ELR (cell line): ENCODE measurements around the gene RTN4RL2.
A peak's percentile ranks its signal among the peaks of the same experiment; 100 is the strongest.

Experiments
- DNase-seq: peaks from one replicate; pipeline ENCODE4 v3.0.0-alpha.2; 2015; ENCODE audit warnings: low read depth

Gene RTN4RL2

DNA sequence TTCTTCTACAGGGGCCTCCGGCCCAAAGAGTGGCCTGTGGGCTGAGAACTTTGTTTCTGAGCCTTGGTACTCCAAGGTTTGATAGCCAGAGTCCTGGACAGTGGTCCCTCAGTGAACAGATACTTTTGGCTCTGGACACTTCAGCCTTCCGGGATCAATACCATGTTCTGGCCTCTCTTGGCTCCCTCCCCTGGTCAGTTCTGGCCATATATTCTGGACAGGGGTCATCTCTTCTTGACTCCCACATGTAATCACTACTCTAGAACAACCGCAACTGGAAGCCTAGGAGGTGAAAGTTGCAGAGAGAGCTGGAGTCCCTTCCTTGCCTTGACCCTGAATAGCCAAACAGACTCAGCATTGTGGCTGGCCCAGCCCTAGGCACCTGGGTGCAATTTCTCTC lies 2.3 kb downstream of the RTN4RL2 start:
- DNase-seq = no peak

DNA sequence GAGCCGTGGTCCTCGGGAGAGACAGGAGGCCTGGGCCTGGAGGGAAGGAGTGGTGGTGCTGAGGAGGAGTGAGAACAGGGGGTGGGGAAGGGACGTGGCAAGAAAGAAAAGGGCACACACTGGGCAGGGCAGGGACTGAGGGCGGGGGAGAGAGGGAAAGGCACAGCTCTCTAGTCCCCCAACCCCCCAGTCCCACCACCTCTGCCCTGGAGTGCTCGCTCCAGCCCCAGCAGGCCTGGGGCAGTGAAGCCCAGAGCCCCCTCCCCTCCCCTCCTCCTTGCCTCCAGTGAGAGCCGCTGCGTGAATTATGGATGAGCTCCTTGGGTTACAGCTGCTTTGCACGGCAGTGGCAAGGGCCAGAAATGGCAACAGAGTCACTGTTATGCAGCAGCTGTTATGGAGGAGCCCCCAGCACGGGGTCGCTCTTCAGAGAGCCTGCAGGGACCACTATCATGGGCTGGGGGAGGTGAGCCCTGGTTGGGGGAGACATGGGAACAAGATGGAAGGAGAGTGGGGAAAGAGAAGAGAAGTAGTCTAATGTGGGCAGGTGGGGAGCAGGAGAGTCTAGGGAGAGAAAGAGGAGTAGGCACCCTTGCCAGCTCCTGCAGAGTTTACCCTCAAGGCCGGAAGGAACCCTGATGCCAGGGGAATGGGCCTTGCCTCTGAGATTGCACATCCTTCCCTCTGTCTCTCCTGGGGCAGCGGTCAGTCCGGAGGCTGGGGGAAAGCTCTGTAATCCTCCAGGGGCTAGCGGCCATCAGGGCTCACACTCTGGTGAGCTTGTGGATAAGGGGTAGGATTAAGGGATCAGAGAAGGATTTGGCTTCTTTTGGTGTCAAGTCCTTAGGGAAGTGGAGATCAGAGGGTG lies 3.6 kb downstream of the RTN4RL2 start:
- no peak for DNase-seq

DNA sequence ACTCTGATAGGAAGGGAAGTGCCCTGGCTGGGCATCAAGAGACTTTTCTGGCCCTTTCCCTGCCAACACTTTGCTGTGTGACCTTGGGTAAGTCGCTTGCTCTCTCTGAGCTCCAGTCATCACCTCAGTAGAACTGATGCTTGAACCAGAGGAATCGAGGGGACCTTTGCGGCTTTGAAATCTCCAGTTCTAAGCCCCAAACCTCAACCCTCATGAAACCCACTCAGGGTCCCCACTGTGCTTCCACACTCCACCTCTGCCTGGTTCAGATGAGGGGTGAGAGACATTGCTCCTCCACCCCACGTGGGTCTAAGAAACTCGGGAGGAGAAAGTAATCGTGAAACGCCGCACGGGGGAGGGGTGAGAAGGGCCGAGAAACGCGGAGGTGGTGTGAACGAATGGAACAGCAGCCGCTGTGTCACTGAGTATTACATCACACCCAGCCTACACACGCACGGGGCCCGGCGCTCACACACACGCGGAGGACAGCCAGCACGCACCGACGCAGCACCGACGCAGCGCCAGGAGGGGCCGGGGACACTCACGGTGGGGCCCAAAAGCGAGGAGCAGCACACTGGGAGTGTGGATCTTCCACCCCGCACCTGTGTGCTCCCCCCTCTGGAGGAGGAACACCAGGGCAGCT lies 4.3 kb downstream of the RTN4RL2 start:
- no peak for DNase-seq

DNA sequence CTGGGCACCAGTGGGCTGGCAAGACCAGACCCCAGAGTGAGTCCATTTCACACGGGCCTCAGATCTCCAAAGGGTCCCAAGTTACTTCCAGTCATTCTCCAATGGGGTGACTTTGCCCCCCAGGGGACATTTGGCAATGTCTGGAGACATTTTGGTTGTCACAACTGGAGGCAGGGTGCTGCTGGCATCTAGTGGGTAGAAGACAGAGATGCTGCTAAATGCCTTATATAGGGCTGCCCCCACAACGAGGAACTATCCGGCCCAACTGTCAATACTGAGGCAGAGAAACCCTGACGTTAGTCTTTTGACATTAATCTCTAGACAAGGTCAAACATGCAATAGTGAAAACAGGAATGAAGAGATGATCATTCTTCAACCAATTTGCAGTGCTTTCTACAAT lies 6.4 kb downstream of the RTN4RL2 start:
- no peak for DNase-seq

DNA sequence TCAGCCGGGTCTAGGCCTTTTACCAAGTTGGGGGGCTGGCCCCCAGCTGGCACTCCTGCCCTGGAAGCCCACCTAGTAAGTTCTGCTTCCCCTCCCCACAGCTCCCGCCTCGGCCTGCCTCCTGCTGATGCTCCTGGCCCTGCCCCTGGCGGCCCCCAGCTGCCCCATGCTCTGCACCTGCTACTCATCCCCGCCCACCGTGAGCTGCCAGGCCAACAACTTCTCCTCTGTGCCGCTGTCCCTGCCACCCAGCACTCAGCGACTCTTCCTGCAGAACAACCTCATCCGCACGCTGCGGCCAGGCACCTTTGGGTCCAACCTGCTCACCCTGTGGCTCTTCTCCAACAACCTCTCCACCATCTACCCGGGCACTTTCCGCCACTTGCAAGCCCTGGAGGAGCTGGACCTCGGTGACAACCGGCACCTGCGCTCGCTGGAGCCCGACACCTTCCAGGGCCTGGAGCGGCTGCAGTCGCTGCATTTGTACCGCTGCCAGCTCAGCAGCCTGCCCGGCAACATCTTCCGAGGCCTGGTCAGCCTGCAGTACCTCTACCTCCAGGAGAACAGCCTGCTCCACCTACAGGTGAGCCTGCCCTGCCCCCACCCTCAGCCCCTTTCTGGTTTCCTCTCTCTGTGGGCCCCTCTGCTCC lies 7.3 kb downstream of the RTN4RL2 start:
- DNase-seq = no peak

DNA sequence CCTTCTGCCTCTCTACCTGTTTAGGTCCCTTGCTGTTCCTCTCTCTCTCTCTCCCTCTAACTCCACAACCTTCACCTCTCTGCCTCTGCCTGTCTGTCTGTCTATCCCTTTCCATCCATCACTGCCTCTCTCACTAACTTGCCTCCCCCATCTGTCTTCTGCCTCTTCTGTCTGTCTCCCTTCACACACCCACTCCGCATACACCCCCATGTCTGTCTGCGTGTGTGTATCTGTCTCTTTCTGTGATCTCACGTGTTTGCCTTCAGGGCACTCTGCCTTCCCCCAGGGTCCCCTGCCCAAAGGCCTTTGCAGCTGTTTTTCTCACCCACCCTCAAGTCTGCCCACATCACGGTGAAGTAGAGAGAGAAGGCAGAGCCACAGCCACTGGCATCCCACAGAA lies 7.9 kb downstream of the RTN4RL2 start:
- no peak for DNase-seq

DNA sequence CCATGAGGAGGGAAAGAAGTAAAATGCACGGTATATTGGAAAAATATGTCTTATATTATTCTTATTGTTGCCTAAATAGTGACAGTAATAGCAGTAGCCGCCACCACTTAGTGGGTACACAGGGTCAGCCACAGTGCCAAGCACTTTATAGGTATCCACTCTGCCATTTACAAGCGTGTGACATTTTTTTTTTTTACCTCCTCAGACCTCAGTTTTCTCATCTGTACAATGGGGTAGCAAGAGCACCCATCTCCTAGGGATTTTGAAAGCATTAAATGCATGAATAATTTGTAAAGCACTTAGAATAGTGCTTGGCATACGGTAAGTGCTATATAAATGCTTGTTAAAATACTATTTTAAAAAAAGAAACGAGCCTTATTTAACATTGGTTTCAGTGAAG lies 8.9 kb downstream of the RTN4RL2 start:
- DNase-seq = no peak

DNA sequence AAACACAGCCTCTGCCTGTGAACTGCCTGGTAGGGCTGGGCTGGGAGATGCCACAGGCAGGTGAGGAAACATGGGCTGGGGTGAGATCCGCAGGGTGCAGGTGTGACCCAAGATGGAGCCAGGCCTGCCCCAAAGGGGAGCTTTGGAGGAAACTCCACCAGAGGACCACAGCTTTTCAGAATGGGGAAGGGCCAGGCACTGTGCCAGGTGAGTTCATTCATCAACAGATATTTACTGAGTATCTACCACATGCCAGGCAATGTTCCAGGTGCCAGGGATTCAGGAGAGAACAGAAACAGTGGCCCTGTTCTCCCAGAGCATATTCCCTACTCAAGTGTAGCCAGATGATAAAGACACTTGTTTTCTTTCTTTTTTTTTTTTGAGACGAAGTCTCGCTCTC lies 11.2 kb downstream of the RTN4RL2 start:
- no peak for DNase-seq

DNA sequence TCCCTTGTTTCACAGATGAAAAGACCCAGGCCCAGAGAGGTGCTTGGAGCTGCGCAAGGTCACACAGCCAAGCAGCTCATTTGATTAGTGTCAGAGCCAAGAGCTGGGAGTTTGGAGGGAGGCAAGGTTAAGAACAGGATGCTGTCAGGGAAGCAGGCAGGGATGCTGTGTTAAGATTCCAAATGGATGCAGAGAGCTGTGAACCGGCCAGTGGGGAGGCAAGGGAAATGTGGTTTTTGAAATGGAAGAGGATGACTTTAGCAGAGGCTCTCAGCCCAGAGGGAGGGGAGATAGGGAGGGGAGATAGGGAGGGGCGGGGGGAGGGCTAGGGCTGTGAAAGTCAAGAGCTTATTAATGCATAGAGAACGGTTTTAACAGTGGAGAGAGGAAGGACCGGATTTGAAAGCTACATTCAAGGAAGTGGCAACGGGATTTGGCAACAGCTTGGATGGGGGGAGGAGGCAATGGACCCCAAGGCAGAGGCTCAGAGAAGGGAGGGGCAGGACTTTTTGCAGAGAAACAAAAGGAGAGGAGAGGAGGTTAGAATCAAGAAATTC lies 13.0 kb downstream of the RTN4RL2 start:
- no peak for DNase-seq

DNA sequence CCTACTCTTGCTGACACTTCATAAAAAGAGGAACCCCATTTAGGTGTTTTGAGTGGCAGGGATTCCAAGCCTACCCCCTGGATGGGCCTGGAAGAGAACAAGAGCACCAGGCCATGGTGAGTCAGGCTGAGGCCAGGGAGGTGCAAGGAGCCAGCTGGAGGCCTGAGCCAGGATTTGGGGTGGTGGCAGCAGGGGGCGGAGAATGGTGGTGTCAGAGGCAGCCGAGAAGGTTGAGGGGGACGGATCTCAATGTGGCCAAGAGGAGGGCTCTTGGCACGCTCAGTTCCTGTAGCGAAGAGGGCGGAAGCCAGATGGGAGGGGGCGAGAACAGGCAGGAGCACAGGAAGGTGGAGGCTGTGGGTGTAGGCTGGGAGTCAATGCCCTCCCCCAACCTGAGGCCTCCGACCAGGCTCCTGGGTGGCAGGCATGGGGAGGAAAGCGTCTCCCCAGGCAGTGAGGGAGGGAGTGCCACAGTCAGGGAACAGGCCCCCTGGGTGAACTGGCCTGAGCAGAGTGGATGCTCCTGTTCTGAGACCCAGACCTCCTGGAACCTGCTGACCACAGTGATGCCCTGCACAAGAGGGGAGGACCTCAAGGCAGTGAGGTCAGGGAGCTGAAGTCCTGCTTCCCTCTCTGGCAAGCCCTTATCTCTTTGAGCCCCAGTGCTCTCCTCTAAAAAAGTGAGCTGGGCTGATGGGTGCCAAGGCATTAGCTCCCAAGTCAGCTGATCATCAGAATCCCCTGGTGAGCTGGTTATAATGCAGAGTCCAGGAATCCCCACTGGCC lies 13.9 kb downstream of the RTN4RL2 start:
- no peak for DNase-seq

DNA sequence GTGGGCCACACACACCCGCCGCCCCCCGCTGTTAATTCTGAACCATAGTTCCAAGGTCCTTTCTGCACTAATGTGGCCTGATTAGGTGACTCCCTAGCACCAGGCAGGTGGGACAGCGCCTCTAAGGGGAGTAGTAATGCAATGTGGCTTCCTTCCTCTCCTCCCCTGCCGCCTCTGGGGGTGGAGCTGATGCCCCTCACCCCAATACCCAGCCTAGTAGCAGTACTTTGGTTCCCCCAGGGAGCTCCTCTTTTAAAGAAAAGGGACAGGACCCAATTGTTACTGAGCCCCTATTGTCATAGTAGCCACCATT lies 14.4 kb downstream of the RTN4RL2 start:
- DNase-seq = no peak

DNA sequence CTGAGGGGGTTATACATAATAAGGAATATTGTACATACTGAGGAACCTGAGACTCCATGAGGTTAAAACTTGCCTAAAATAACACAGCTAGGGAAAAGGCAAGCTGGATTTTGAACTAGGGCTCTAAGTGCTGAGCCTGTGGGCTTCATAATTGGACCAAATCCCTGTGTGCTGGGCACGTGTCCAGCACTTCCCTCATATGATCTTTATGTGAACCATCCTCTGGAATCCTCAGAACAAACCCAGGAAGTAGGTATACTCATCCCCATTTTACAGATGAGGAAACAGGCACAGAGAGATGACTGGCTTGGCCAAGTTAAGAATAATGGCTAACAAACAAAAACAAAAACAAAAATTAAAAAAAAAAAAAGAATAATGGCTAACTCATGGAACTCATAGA lies 14.9 kb downstream of the RTN4RL2 start:
- DNase-seq = no peak

DNA sequence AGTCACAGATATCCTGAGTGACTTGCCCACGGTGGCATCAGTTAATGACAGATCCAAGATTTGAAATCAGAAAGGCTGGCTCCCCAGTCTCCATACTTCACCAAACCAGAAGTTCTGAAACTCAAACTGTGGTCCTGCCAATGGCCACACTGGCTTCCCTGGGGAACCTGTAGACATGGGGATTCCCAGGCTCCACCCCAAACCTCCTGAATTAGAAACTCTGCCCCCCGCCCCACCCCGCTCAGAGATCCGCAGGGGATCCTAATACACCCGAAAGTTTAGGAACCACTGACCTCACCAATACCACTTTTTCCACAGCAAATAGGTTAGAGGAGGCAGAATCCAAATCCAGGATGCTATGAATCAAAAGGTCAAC lies 15.3 kb downstream of the RTN4RL2 start:
- no peak for DNase-seq

DNA sequence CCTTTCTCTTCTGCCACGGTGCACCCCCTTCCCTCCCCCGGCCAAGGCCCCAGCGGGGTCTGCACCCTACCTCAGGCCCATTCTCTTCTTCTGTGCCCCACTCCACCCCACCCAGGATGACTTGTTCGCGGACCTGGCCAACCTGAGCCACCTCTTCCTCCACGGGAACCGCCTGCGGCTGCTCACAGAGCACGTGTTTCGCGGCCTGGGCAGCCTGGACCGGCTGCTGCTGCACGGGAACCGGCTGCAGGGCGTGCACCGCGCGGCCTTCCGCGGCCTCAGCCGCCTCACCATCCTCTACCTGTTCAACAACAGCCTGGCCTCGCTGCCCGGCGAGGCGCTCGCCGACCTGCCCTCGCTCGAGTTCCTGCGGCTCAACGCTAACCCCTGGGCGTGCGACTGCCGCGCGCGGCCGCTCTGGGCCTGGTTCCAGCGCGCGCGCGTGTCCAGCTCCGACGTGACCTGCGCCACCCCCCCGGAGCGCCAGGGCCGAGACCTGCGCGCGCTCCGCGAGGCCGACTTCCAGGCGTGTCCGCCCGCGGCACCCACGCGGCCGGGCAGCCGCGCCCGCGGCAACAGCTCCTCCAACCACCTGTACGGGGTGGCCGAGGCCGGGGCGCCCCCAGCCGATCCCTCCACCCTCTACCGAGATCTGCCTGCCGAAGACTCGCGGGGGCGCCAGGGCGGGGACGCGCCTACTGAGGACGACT lies 15.9 kb downstream of the RTN4RL2 start:
- DNase-seq = peak; percentile 28

DNA sequence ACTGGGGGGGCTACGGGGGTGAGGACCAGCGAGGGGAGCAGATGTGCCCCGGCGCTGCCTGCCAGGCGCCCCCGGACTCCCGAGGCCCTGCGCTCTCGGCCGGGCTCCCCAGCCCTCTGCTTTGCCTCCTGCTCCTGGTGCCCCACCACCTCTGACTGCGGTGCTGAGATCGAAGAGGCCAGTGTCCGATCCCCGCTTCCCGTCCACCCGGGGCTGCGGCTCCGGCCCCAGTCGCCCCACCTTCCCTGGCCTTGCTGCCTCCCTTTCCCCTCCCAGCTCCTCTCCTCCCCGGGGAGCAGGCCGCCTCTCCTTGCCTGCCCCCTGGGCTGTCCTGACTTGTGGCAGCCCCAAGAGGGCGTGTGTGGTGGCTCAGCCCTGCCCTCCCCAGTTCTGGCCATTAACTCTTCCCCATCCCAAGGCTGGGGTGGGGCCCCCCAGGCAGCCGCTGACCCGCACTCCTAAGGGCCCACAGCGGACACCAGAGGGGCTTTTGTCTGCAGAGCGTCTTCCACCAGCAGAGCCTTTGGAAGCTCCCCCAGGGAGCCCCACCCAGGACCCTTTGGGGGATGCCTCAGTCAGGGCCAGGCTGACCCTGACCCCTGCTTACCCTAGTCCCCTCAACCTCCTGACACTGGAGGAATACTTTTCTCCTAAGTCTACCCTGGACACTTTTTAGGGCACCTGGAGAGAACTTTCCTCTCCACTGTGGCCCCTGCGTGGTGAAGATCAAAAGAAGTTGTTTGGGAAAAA lies 16.6 kb downstream of the RTN4RL2 start:
- peak; percentile 69 for DNase-seq

DNA sequence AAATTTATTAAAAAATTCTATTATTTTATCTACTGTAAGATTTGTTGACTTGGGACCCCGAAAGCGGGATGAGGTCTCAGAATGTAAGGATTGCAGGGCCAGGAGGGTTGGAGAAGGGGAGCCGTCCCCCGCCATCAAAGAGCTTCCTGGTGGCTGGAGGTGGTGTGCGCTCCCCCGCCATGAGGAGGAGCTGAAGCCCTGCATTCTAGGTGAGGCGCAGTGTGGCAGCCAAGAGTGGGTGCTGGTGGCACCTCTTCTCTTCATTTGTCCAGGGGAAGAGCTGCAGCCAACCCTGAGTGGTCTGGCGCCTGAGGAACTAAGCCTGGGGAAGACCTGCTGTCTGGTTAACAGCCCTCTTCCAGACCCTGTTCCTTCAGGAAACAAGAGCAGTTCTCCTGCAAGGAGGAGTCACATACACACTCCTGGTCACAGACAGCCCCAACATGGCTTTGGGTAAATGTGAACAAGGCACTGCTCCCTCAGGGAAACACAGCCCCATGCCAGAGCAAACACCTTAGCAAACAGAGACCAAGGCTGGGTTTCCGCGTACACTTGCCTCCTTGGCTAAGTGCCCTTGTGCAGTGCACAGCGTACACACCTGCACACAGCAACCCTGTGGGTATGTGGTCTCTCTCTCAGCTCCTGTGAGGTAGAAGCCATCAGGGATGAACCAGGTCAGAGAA lies 17.3 kb downstream of the RTN4RL2 start:
- no peak for DNase-seq

DNA sequence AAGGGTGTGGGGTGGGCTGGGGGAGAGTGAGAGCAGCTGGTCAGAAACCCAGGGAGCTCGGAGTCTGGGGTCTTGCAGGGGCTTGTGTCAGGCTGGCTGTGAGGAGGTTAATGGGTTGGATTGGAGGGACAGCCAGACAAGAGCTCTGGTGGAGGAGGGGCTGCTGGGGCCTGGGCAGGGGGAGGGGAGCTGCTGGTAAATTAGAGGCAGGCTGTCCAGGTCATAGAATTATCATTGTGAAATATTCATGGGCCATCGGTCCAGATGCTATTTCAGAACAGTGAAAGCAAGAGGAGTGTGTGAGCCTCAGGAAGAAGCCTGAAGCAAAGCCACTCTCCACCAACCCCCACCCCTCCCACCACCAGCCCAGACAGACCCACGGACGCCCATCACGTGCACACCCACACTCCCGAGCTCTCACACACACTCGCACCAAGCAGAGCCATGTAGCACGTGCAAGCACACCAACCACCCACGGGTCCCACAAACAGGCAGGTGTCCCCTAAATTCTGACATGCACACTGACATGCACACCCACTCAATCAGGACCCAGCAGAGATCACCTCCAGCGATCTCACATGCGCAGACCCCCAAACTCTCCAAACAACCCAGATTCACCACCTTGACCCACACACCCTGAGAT lies 18.8 kb downstream of the RTN4RL2 start:
- DNase-seq = no peak

DNA sequence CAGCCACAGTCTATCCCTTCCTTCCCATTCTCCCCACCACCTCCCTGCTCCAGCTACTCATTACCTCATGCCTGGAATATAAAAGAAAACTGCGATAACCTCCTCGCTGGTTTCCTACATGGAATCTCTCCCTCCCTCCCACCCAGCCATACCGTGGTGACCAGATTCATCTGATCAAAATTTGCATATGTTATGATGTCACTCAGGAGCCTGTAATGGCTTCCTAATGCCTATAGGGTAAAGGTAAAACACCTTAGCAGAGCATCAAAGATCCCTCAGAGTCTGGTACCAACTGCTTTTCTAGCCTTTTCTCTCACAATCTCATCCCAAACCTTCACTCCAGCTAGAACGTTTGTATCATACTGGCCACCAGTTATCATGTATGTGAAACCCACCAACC lies 19.6 kb downstream of the RTN4RL2 start:
- DNase-seq = no peak

DNA sequence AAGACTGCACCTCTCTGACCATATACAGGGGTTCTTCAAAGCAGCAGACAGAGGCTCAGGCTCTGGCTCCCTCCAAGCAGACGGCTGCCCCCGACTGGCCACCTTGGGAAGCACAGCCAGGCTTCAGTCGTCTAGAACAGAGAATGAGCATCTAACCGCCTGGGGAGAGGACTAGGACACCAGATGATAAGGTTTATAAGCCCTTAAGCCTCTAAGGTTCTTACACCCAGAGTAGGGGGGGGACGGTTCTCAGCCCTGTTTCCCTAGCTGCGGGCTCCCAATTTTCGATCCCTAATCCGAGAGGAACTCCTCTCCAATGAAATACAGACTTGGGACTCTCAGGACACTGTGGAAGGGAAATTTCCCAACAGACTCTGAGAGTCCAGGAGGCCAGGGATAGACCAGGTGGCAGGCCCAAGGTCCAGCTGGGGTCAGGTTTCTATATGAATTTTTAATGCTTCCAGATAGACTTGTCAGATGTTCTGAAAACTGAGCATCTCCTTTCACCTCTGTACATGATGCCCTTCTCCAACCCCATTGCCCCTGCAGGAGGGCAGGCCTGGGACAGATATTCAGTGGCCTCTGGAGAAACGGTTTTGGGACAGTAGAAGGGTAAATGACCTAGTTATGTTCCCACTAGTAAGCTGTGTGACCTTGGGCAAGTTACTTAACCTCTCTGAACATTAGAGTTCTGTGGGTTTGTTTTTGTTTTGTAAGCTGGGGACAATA lies 20.2 kb downstream of the RTN4RL2 start:
- DNase-seq = peak; percentile 68
